ENCODE data around the gene SGTB. TPM values are rescaled to one million over a fixed set of nuclear protein-coding genes. Genes with fewer than 3 reads are reported as not detected.
A peak's percentile ranks its signal among the peaks of the same experiment; 100 is the strongest.

SGTB gene
- polyA plus RNA-seq, 4 donors = 0.81 to 2.2 (median 2.1) TPM; not detected in 1

- H3K27me3 ChIP-seq (ENCODE audit: control insufficient read depth in 3 of 3, insufficient read depth in 3 of 3, low read length in 3 of 3) = no peaks in the 10 kb centered on the region
- FAIRE-seq (no peak), DNase-seq (no peak)
- H3K9me3 ChIP-seq (ENCODE audit: control insufficient read depth in 2 of 2, insufficient read depth in 1 of 2, low read depth in 1 of 2, low read length in 1 of 2) = no peaks in the 10 kb centered on the region
- peaks cover 0 to 6% (median 0%) of the 10 kb centered on the region in 3 donors for H3K36me3 ChIP-seq (ENCODE audit: control insufficient read depth in 3 of 3, insufficient read depth in 2 of 3, low read depth in 1 of 3, low read length in 3 of 3)
- H3K4me1 ChIP-seq (ENCODE audit: control insufficient read depth in 3 of 3, insufficient read depth in 2 of 3, low read depth in 1 of 3, low read length in 2 of 3) = no peaks in the 10 kb centered on the region
- no peak overlapping the region for H3K4me3 ChIP-seq (ENCODE audit: low read depth in 1 of 3, low read length in 3 of 3)
- no peak overlapping the region for H3K27ac ChIP-seq (ENCODE audit: low read depth in 1 of 3, low read length in 2 of 3)
These were observed 47.2 kb downstream of the SGTB start for GRCh38 chr5:65674749-65675148.

DNA sequence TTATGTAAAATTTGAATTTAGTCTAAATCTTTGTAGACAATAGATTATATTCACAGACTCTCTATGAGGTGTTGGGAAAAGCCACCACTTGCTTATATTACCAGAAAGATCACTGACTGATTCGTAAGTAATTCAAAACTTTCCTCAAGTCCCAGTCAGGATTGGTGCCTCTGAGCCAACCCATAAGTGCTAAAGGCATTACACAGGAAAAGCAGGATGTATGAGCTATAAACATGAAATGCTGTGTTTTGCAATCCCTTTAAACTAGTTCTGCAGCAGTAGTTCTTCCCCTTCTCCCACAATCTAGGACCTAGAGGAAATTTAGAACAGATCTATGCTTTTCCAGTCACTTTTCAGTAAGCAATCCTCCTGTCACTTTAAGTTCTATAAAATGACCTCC, 49.1 kb downstream of the SGTB start:
- Histone ChIP-seq H3K4me1 (ENCODE audit: control insufficient read depth in 3 of 3, insufficient read depth in 2 of 3, low read depth in 1 of 3, low read length in 2 of 3) (no peaks in the 10 kb centered on the region), H3K36me3 (ENCODE audit: control insufficient read depth in 3 of 3, insufficient read depth in 2 of 3, low read depth in 1 of 3, low read length in 3 of 3) (peaks cover 0 to 4% (median 0%) of the 10 kb centered on the region in 3 donors), H3K9me3 (ENCODE audit: control insufficient read depth in 2 of 2, insufficient read depth in 1 of 2, low read depth in 1 of 2, low read length in 1 of 2) (no peaks in the 10 kb centered on the region), H3K27ac (ENCODE audit: low read depth in 1 of 3, low read length in 2 of 3) (no peak overlapping the region), H3K4me3 (ENCODE audit: low read depth in 1 of 3, low read length in 3 of 3) (no peak overlapping the region), H3K27me3 (ENCODE audit: control insufficient read depth in 3 of 3, insufficient read depth in 3 of 3, low read length in 3 of 3) (no peaks in the 10 kb centered on the region)
- DNase-seq (no peak), FAIRE-seq (no peak)
- WGBS, 3 donors = 72 to 88% (median 75%) methylated on average over 1 of the region's 1 CpG

DNA sequence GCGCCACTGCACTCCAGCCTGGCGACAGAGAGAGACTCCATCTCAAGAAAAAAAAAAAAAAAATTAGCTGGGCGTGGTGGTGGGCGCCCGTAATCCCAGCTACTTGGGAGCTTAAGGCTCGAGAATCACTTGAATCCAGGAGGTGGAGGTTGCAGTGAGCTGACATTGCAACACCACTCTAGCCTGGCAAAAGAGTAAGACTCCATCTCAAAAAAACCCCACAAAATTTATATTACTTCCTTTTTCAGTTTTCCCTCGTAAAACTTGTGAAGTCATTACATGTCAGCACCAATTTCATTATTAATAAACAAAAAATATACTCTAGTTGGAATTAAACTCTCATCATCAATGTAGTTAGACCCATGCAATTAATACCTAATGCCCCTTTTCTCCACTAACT, 53.2 kb downstream of the SGTB start:
- H3K36me3 ChIP-seq (ENCODE audit: control insufficient read depth in 3 of 3, insufficient read depth in 2 of 3, low read depth in 1 of 3, low read length in 3 of 3) = peaks cover 2 to 4% (median 3%) of the 10 kb centered on the region in 3 donors
- FAIRE-seq (no peak), DNase-seq (no peak)
- H3K4me3 ChIP-seq (ENCODE audit: low read depth in 1 of 3, low read length in 3 of 3) = no peak overlapping the region
- no peaks in the 10 kb centered on the region for H3K27me3 ChIP-seq (ENCODE audit: control insufficient read depth in 3 of 3, insufficient read depth in 3 of 3, low read length in 3 of 3)
- no peak overlapping the region for H3K27ac ChIP-seq (ENCODE audit: low read depth in 1 of 3, low read length in 2 of 3)
- 81 to 95% (median 90%) methylated on average over 6 to 7 of the region's 7 CpGs for WGBS, 3 donors
- no peaks in the 10 kb centered on the region for H3K9me3 ChIP-seq (ENCODE audit: control insufficient read depth in 2 of 2, insufficient read depth in 1 of 2, low read depth in 1 of 2, low read length in 1 of 2)
- no peaks in the 10 kb centered on the region for H3K4me1 ChIP-seq (ENCODE audit: control insufficient read depth in 3 of 3, insufficient read depth in 2 of 3, low read depth in 1 of 3, low read length in 2 of 3)

GRCh38 chr5:65663804-65664521, 57.9 kb downstream of the SGTB start:
- 92 to 100% (median 92%) methylated on average over 1 of the region's 1 CpG for WGBS, 3 donors
- H3K9me3 ChIP-seq (ENCODE audit: control insufficient read depth in 2 of 2, insufficient read depth in 1 of 2, low read depth in 1 of 2, low read length in 1 of 2) = no peaks in the 10 kb centered on the region
- no peak overlapping the region for H3K27ac ChIP-seq (ENCODE audit: low read depth in 1 of 3, low read length in 2 of 3)
- H3K4me3 ChIP-seq (ENCODE audit: low read depth in 1 of 3, low read length in 3 of 3) = no peak overlapping the region
- H3K27me3 ChIP-seq (ENCODE audit: control insufficient read depth in 3 of 3, insufficient read depth in 3 of 3, low read length in 3 of 3) = no peaks in the 10 kb centered on the region
- DNase-seq (peak in 1 of 2 donors; percentile 8), FAIRE-seq (no peak)
- H3K4me1 ChIP-seq (ENCODE audit: control insufficient read depth in 3 of 3, insufficient read depth in 2 of 3, low read depth in 1 of 3, low read length in 2 of 3) = no peaks in the 10 kb centered on the region
- peaks cover 0 to 7% (median 6%) of the 10 kb centered on the region in 3 donors for H3K36me3 ChIP-seq (ENCODE audit: control insufficient read depth in 3 of 3, insufficient read depth in 2 of 3, low read depth in 1 of 3, low read length in 3 of 3)

DNA sequence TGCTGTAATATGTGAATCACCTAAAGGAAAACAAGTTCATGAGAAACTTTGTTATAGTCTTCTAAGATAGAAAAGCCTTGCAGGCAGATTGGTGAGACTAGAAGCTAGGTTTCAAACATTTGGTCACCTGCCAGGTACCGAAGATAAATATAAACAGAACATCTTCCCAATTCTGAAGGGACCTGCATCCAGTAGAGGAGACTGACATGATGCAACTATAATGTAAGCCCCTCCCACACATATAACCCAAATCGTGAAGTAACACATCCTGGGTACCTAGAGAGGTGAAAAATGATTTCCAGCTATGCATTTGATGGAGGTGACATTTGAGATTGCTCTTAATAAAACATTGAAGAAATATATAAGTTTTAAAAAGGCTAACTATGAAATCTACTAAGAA, 67.2 kb downstream of the SGTB start:
- H3K4me1 ChIP-seq (ENCODE audit: control insufficient read depth in 3 of 3, insufficient read depth in 2 of 3, low read depth in 1 of 3, low read length in 2 of 3) = no peaks in the 10 kb centered on the region
- no peak for DNase-seq
- H3K27me3 ChIP-seq (ENCODE audit: control insufficient read depth in 3 of 3, insufficient read depth in 3 of 3, low read length in 3 of 3) = no peaks in the 10 kb centered on the region
- H3K27ac ChIP-seq (ENCODE audit: low read depth in 1 of 3, low read length in 2 of 3) = no peak overlapping the region
- WGBS, 3 donors = 85 to 94% (median 90%) methylated on average over 2 of the region's 2 CpGs
- no peak overlapping the region for H3K4me3 ChIP-seq (ENCODE audit: low read depth in 1 of 3, low read length in 3 of 3)
- H3K9me3 ChIP-seq (ENCODE audit: control insufficient read depth in 2 of 2, insufficient read depth in 1 of 2, low read depth in 1 of 2, low read length in 1 of 2) = no peaks in the 10 kb centered on the region
- peaks cover 0 to 8% (median 2%) of the 10 kb centered on the region in 3 donors for H3K36me3 ChIP-seq (ENCODE audit: control insufficient read depth in 3 of 3, insufficient read depth in 2 of 3, low read depth in 1 of 3, low read length in 3 of 3)
- no peak for FAIRE-seq

- WGBS, 3 donors = 63 to 79% (median 78%) methylated on average over 5 of the region's 5 CpGs
- FAIRE-seq (no peak), DNase-seq (peak in 1 of 2 donors; percentile 35)
- Histone ChIP-seq H3K27me3 (ENCODE audit: control insufficient read depth in 3 of 3, insufficient read depth in 3 of 3, low read length in 3 of 3) (no peaks in the 10 kb centered on the region), H3K4me3 (ENCODE audit: low read depth in 1 of 3, low read length in 3 of 3) (no peak overlapping the region), H3K9me3 (ENCODE audit: control insufficient read depth in 2 of 2, insufficient read depth in 1 of 2, low read depth in 1 of 2, low read length in 1 of 2) (no peaks in the 10 kb centered on the region), H3K4me1 (ENCODE audit: control insufficient read depth in 3 of 3, insufficient read depth in 2 of 3, low read depth in 1 of 3, low read length in 2 of 3) (no peaks in the 10 kb centered on the region), H3K27ac (ENCODE audit: low read depth in 1 of 3, low read length in 2 of 3) (no peak overlapping the region), H3K36me3 (ENCODE audit: control insufficient read depth in 3 of 3, insufficient read depth in 2 of 3, low read depth in 1 of 3, low read length in 3 of 3) (peaks cover 0 to 4% (median 3%) of the 10 kb centered on the region in 3 donors)
These were observed 70.8 kb downstream of the SGTB start for GRCh38 chr5:65651144-65651543.

DNA sequence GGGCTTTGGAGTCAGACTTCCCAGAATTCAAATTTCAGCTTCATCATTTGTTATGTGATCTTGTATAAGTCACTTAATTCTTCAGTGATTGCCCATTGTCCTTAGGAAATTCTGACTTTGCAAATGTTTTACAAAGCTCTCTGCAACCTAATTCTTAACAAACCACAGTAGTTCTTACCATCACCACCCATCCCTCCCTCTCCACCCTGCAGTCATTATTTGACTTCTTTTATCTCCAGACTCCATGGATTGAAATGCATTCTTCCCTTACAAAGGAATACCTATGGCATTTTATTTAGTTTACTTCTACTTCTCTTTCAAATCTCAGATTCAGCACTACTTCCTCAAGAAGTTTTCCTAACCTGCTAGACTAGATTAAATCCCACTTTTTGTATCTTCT, 74.0 kb downstream of the SGTB start:
- H3K4me1 ChIP-seq (ENCODE audit: control insufficient read depth in 3 of 3, insufficient read depth in 2 of 3, low read depth in 1 of 3, low read length in 2 of 3) = no peaks in the 10 kb centered on the region
- H3K27me3 ChIP-seq (ENCODE audit: control insufficient read depth in 3 of 3, insufficient read depth in 3 of 3, low read length in 3 of 3) = no peaks in the 10 kb centered on the region
- H3K9me3 ChIP-seq (ENCODE audit: control insufficient read depth in 2 of 2, insufficient read depth in 1 of 2, low read depth in 1 of 2, low read length in 1 of 2) = no peaks in the 10 kb centered on the region
- DNase-seq (no peak), FAIRE-seq (no peak)
- H3K36me3 ChIP-seq (ENCODE audit: control insufficient read depth in 3 of 3, insufficient read depth in 2 of 3, low read depth in 1 of 3, low read length in 3 of 3) = peaks cover 0 to 5% (median 4%) of the 10 kb centered on the region in 3 donors
- no peak overlapping the region for H3K4me3 ChIP-seq (ENCODE audit: low read depth in 1 of 3, low read length in 3 of 3)
- no peak overlapping the region for H3K27ac ChIP-seq (ENCODE audit: low read depth in 1 of 3, low read length in 2 of 3)

- no peak overlapping the region for H3K4me3 ChIP-seq (ENCODE audit: low read depth in 1 of 3, low read length in 3 of 3)
- 82 to 84% (median 84%) methylated on average over 2 of the region's 2 CpGs for WGBS, 3 donors
- H3K27ac ChIP-seq (ENCODE audit: low read depth in 1 of 3, low read length in 2 of 3) = no peak overlapping the region
- no peaks in the 10 kb centered on the region for H3K9me3 ChIP-seq (ENCODE audit: control insufficient read depth in 2 of 2, insufficient read depth in 1 of 2, low read depth in 1 of 2, low read length in 1 of 2)
- no peaks in the 10 kb centered on the region for H3K4me1 ChIP-seq (ENCODE audit: control insufficient read depth in 3 of 3, insufficient read depth in 2 of 3, low read depth in 1 of 3, low read length in 2 of 3)
- peaks cover 0 to 5% (median 4%) of the 10 kb centered on the region in 3 donors for H3K36me3 ChIP-seq (ENCODE audit: control insufficient read depth in 3 of 3, insufficient read depth in 2 of 3, low read depth in 1 of 3, low read length in 3 of 3)
- H3K27me3 ChIP-seq (ENCODE audit: control insufficient read depth in 3 of 3, insufficient read depth in 3 of 3, low read length in 3 of 3) = no peaks in the 10 kb centered on the region
- DNase-seq = no peak
- no peak for FAIRE-seq
These were observed 75.0 kb downstream of the SGTB start for GRCh38 chr5:65646938-65647337.

DNA sequence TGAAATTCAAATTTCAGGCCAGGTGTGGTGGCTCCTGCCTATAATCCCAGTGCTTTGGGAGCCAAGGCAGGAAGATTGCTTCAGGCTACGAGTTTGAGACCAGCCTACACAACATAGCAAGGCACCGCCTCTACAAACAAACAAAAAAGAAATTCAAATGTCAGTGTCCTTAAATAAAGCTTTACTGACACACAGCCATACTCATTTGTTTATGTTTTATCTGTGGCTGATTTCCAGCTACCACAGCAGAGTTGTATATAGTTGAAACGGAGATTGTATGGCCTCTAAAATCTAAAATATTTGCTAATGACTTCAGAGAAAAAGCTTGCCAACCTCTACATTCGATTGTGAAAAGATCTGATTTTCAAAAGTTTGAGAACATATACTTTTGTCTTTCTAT, 81.7 kb downstream of the SGTB start:
- H3K4me1 ChIP-seq (ENCODE audit: control insufficient read depth in 3 of 3, insufficient read depth in 2 of 3, low read depth in 1 of 3, low read length in 2 of 3) = no peaks in the 10 kb centered on the region
- WGBS, 3 donors = 86 to 93% (median 90%) methylated on average over 4 of the region's 4 CpGs
- no peaks in the 10 kb centered on the region for H3K9me3 ChIP-seq (ENCODE audit: control insufficient read depth in 2 of 2, insufficient read depth in 1 of 2, low read depth in 1 of 2, low read length in 1 of 2)
- no peaks in the 10 kb centered on the region for H3K27me3 ChIP-seq (ENCODE audit: control insufficient read depth in 3 of 3, insufficient read depth in 3 of 3, low read length in 3 of 3)
- no peak overlapping the region for H3K27ac ChIP-seq (ENCODE audit: low read depth in 1 of 3, low read length in 2 of 3)
- peaks cover 0 to 29% (median 2%) of the 10 kb centered on the region in 3 donors for H3K36me3 ChIP-seq (ENCODE audit: control insufficient read depth in 3 of 3, insufficient read depth in 2 of 3, low read depth in 1 of 3, low read length in 3 of 3)
- FAIRE-seq (no peak), DNase-seq (no peak)
- H3K4me3 ChIP-seq (ENCODE audit: low read depth in 1 of 3, low read length in 3 of 3) = no peak overlapping the region

Data from small intestine (tissue), 7 donors.